ENCODE measurements around the gene HS3ST3B1. TPM values are rescaled to one million over a fixed set of nuclear protein-coding genes. Genes with fewer than 3 reads are reported as not detected.

HS3ST3B1 gene
- total RNA-seq, 3 donors from 2014 or later = 0.96 to 3.6 (median 2.8) TPM

GRCh38 chr17:14360856-14361255, 60.0 kb downstream of the HS3ST3B1 start:
- H3K9me3 ChIP-seq = no peaks in the 10 kb centered on the region
- H3K4me1 ChIP-seq = no peaks in the 10 kb centered on the region
- intact Hi-C loops (cut with DNase I; ENCODE audit: low total_unique reads) = no loop called here
- H3K27me3 ChIP-seq = no peaks in the 10 kb centered on the region
- DNase-seq (ENCODE audit: low spot score in 2 of 2) = no peak
- H3K4me3 ChIP-seq = no peak overlapping the region
- no peak overlapping the region for H3K27ac ChIP-seq
- no peaks in the 10 kb centered on the region for H3K36me3 ChIP-seq
- no peak for TF ChIP-seq CTCF (IDR thresholded peaks at IDR 0.05)
- TF ChIP-seq POLR2AphosphoS5 (IDR thresholded peaks at IDR 0.05) = no peak
- TF ChIP-seq POLR2A (IDR thresholded peaks at IDR 0.05) = no peak

GRCh38 chr17:14361470-14361869, 60.6 kb downstream of the HS3ST3B1 start:
- Histone ChIP-seq H3K27me3 (no peaks in the 10 kb centered on the region), H3K36me3 (no peaks in the 10 kb centered on the region), H3K4me3 (no peak overlapping the region), H3K9me3 (no peaks in the 10 kb centered on the region), H3K27ac (no peak overlapping the region), H3K4me1 (no peaks in the 10 kb centered on the region)
- no peak for TF ChIP-seq POLR2A (IDR thresholded peaks at IDR 0.05)
- TF ChIP-seq CTCF (IDR thresholded peaks at IDR 0.05) = no peak
- no peak for TF ChIP-seq POLR2AphosphoS5 (IDR thresholded peaks at IDR 0.05)
- intact Hi-C loops (cut with DNase I; ENCODE audit: low total_unique reads) = no loop called here
- no peak for DNase-seq (ENCODE audit: low spot score in 2 of 2)

- no peaks in the 10 kb centered on the region for H3K27me3 ChIP-seq
- no peaks in the 10 kb centered on the region for H3K9me3 ChIP-seq
- intact Hi-C loops (cut with DNase I; ENCODE audit: low total_unique reads) = no loop called here
- no peaks in the 10 kb centered on the region for H3K36me3 ChIP-seq
- TF ChIP-seq CTCF (IDR thresholded peaks at IDR 0.05) = no peak
- no peak for TF ChIP-seq POLR2A (IDR thresholded peaks at IDR 0.05)
- TF ChIP-seq POLR2AphosphoS5 (IDR thresholded peaks at IDR 0.05) = no peak
- no peak for DNase-seq (ENCODE audit: low spot score in 2 of 2)
- no peaks in the 10 kb centered on the region for H3K4me1 ChIP-seq
- H3K4me3 ChIP-seq = no peak overlapping the region
- H3K27ac ChIP-seq = no peak overlapping the region
These were observed 61.1 kb downstream of the HS3ST3B1 start for GRCh38 chr17:14361945-14362508.

- H3K36me3 ChIP-seq = no peaks in the 10 kb centered on the region
- no peaks in the 10 kb centered on the region for H3K27me3 ChIP-seq
- no peak overlapping the region for H3K4me3 ChIP-seq
- TF ChIP-seq POLR2A (IDR thresholded peaks at IDR 0.05) (no peak), CTCF (IDR thresholded peaks at IDR 0.05) (no peak), POLR2AphosphoS5 (IDR thresholded peaks at IDR 0.05) (no peak)
- no peaks in the 10 kb centered on the region for H3K4me1 ChIP-seq
- intact Hi-C loops (cut with DNase I; ENCODE audit: low total_unique reads) = no loop called here
- H3K9me3 ChIP-seq = no peaks in the 10 kb centered on the region
- DNase-seq (ENCODE audit: low spot score in 2 of 2) = no peak
- no peak overlapping the region for H3K27ac ChIP-seq
These were observed 65.3 kb downstream of the HS3ST3B1 start for GRCh38 chr17:14366199-14366598.

- Histone ChIP-seq H3K36me3 (no peaks in the 10 kb centered on the region), H3K27ac (no peak overlapping the region), H3K4me3 (no peak overlapping the region), H3K27me3 (no peaks in the 10 kb centered on the region), H3K9me3 (no peaks in the 10 kb centered on the region), H3K4me1 (no peaks in the 10 kb centered on the region)
- TF ChIP-seq POLR2AphosphoS5 (IDR thresholded peaks at IDR 0.05) = no peak
- no peak for TF ChIP-seq CTCF (IDR thresholded peaks at IDR 0.05)
- TF ChIP-seq POLR2A (IDR thresholded peaks at IDR 0.05) = no peak
- intact Hi-C loops (cut with DNase I; ENCODE audit: low total_unique reads) = no loop called here
- DNase-seq (ENCODE audit: low spot score in 2 of 2) = no peak
These were observed 71.6 kb downstream of the HS3ST3B1 start for GRCh38 chr17:14372461-14372860.

Data from breast epithelium (tissue), 4 donors.